ENCODE measurements around the gene FAM25C.
"Not testable (repeated sequence)": the region's sequence is repeated elsewhere in the genome, so short reads cannot be mapped to it uniquely, and the experiment has no call there.

Gene FAM25C

GRCh38 chr10:47957158-47957557 lies 42.4 kb downstream of the FAM25C start:
- H3K4me1 ChIP-seq (ENCODE audit: control insufficient read depth, insufficient read depth, low read length, unreplicated experiment); H3K4me3 ChIP-seq (ENCODE audit: low read depth, low read length); H2AFZ ChIP-seq (ENCODE audit: low read length, unreplicated experiment); H3K36me3 ChIP-seq (ENCODE audit: insufficient read depth, low read length); H3K79me2 ChIP-seq (ENCODE audit: control insufficient read depth, insufficient read depth, low read length, unreplicated experiment); H3K27ac ChIP-seq (ENCODE audit: low read depth, low read length); H3K27me3 ChIP-seq (ENCODE audit: insufficient read depth, low read length): not testable (repeated sequence)

GRCh38 chr10:47947424-47947823 lies 52.2 kb downstream of the FAM25C start:
- H3K36me3 ChIP-seq (ENCODE audit: insufficient read depth, low read length); H3K4me1 ChIP-seq (ENCODE audit: control insufficient read depth, insufficient read depth, low read length, unreplicated experiment); H3K4me3 ChIP-seq (ENCODE audit: low read depth, low read length); H3K27me3 ChIP-seq (ENCODE audit: insufficient read depth, low read length); H2AFZ ChIP-seq (ENCODE audit: low read length, unreplicated experiment); H3K79me2 ChIP-seq (ENCODE audit: control insufficient read depth, insufficient read depth, low read length, unreplicated experiment); H3K27ac ChIP-seq (ENCODE audit: low read depth, low read length): not testable (repeated sequence)

Data from ACC112 (cell line).